Thymus (tissue), 11 donors: ENCODE measurements around the gene MEGF8. TPM values are rescaled to one million over a fixed set of nuclear protein-coding genes. Genes with fewer than 3 reads are reported as not detected.

Experiments
- DNase-seq, 9 donors: peaks; one replicate each; pipeline ENCODE4 v3.0.0-alpha.2; 2013; ENCODE audit warnings: low spot score in 9 of 9, low read depth in 6 of 9, missing footprints in 1 of 9
- H3K27ac ChIP-seq, 2 donors: one replicate each; pipeline ENCODE4 v1.5.1; 2013; ENCODE audit warnings: control low read depth in 1 of 2, low read depth in 1 of 2, low read length in 1 of 2, mild to moderate bottlenecking in 1 of 2, moderate library complexity in 1 of 2
- H3K27me3 ChIP-seq, 2 donors: one replicate each; pipeline ENCODE4 v1.5.1; 2013; ENCODE audit warnings: low read length in 1 of 2; ENCODE audit not compliant: control insufficient read depth in 2 of 2, insufficient read depth in 1 of 2
- H3K36me3 ChIP-seq, 2 donors: one replicate each; pipeline ENCODE4 v1.5.1; 2013; ENCODE audit warnings: low read length in 1 of 2, mild to moderate bottlenecking in 1 of 2, moderate library complexity in 1 of 2; ENCODE audit not compliant: control insufficient read depth in 2 of 2, insufficient read depth in 2 of 2
- H3K4me1 ChIP-seq, 2 donors: one replicate each; pipeline ENCODE4 v1.5.1; 2013; ENCODE audit warnings: low read length in 2 of 2; ENCODE audit not compliant: control insufficient read depth in 2 of 2, insufficient read depth in 2 of 2
- H3K4me3 ChIP-seq, 2 donors: one replicate each; pipeline ENCODE4 v1.5.1; 2013; ENCODE audit warnings: low read length in 2 of 2, control low read depth in 1 of 2, mild to moderate bottlenecking in 1 of 2
- H3K9me3 ChIP-seq, 2 donors: one replicate each; pipeline ENCODE4 v1.5.1; 2013; ENCODE audit warnings: low read length in 1 of 2, mild to moderate bottlenecking in 1 of 2; ENCODE audit not compliant: control insufficient read depth in 2 of 2, insufficient read depth in 1 of 2
- WGBS: extraction: QIAGEN DNeasy Blood & Tissue Kit; methylation state at CpG from one replicate; pipeline ENCODE4 v1.1.7; 2013; 5-methylcytosine and 5-hydroxymethylcytosine counted together
- polyA plus RNA-seq: library from polyadenylated mRNA; stranded (reverse); fragments of 200-250 nt; gene quantifications from one replicate; pipeline ENCODE4 v1.2.3, GENCODE V29; 2013
- total RNA-seq: library from RNA; stranded (reverse); fragments of 120-200 nt; gene quantifications from one replicate; pipeline ENCODE4 v1.2.4, GENCODE V29; 2013
- donor health status: healthy.

MEGF8 gene
- total and polyA plus RNA-seq, 2 donors = 2.7 to 5.5 TPM

GRCh38 chr19:42406111-42406510, 80.7 kb downstream of the MEGF8 start:
- no peak overlapping the region for H3K4me3 ChIP-seq
- 97% methylated on average over 11 of the region's 11 CpGs for WGBS
- no peaks in the 10 kb centered on the region for H3K9me3 ChIP-seq
- H3K27ac ChIP-seq = no peak overlapping the region
- H3K36me3 ChIP-seq = peaks cover 40 to 61% of the 10 kb centered on the region in 2 donors
- H3K27me3 ChIP-seq = peaks cover 5 to 16% of the 10 kb centered on the region in 2 donors
- DNase-seq = no peak
- H3K4me1 ChIP-seq = peaks cover 4 to 10% of the 10 kb centered on the region in 2 donors

GRCh38 chr19:42407085-42407815, 81.8 kb downstream of the MEGF8 start:
- peaks cover 2 to 3% of the 10 kb centered on the region in 2 donors for H3K4me1 ChIP-seq
- no peak overlapping the region for H3K27ac ChIP-seq
- H3K27me3 ChIP-seq = peaks cover under 1 to 6% of the 10 kb centered on the region in 2 donors
- H3K36me3 ChIP-seq = peaks cover 41 to 61% of the 10 kb centered on the region in 2 donors
- no peak for DNase-seq
- no peaks in the 10 kb centered on the region for H3K9me3 ChIP-seq
- 97% methylated on average over 30 of the region's 30 CpGs for WGBS
- no peak overlapping the region for H3K4me3 ChIP-seq

GRCh38 chr19:42407816-42408175, 82.4 kb downstream of the MEGF8 start:
- no peaks in the 10 kb centered on the region for H3K9me3 ChIP-seq
- H3K4me3 ChIP-seq = no peak overlapping the region
- H3K27ac ChIP-seq = no peak overlapping the region
- WGBS = 98% methylated on average over 10 of the region's 10 CpGs
- peaks cover 0 to under 1% of the 10 kb centered on the region in 2 donors for H3K27me3 ChIP-seq
- DNase-seq = no peak
- peaks cover 41 to 61% of the 10 kb centered on the region in 2 donors for H3K36me3 ChIP-seq
- H3K4me1 ChIP-seq = no peaks in the 10 kb centered on the region

GRCh38 chr19:42409477-42409876, 84.0 kb downstream of the MEGF8 start:
- H3K36me3 ChIP-seq = peaks cover 42 to 59% of the 10 kb centered on the region in 2 donors
- no peak for DNase-seq
- H3K4me1 ChIP-seq = no peaks in the 10 kb centered on the region
- H3K27me3 ChIP-seq = no peaks in the 10 kb centered on the region
- no peaks in the 10 kb centered on the region for H3K9me3 ChIP-seq
- 98% methylated on average over 6 of the region's 6 CpGs for WGBS
- no peak overlapping the region for H3K27ac ChIP-seq
- no peak overlapping the region for H3K4me3 ChIP-seq

GRCh38 chr19:42410371-42410770, 84.9 kb downstream of the MEGF8 start:
- Histone ChIP-seq H3K4me3 (no peak overlapping the region), H3K4me1 (no peaks in the 10 kb centered on the region), H3K27ac (no peak overlapping the region), H3K36me3 (peaks cover 42 to 55% of the 10 kb centered on the region in 2 donors), H3K9me3 (no peaks in the 10 kb centered on the region), H3K27me3 (no peaks in the 10 kb centered on the region)
- no peak for DNase-seq
- 96% methylated on average over 30 of the region's 30 CpGs for WGBS

- Histone ChIP-seq H3K4me1 (no peaks in the 10 kb centered on the region), H3K4me3 (no peak overlapping the region), H3K36me3 (peaks cover 30 to 46% of the 10 kb centered on the region in 2 donors), H3K9me3 (no peaks in the 10 kb centered on the region), H3K27me3 (no peaks in the 10 kb centered on the region), H3K27ac (no peak overlapping the region)
- DNase-seq = no peak
- 99% methylated on average over 8 of the region's 8 CpGs for WGBS
These were observed 86.2 kb downstream of the MEGF8 start for GRCh38 chr19:42411581-42412178.

GRCh38 chr19:42412227-42412626, 86.8 kb downstream of the MEGF8 start:
- H3K36me3 ChIP-seq = peaks cover 28 to 40% of the 10 kb centered on the region in 2 donors
- no peaks in the 10 kb centered on the region for H3K9me3 ChIP-seq
- no peak for DNase-seq
- no peak overlapping the region for H3K27ac ChIP-seq
- H3K4me3 ChIP-seq = no peak overlapping the region
- WGBS = 93% methylated on average over 7 of the region's 7 CpGs
- no peaks in the 10 kb centered on the region for H3K27me3 ChIP-seq
- H3K4me1 ChIP-seq = no peaks in the 10 kb centered on the region

GRCh38 chr19:42412661-42413076, 87.2 kb downstream of the MEGF8 start:
- Histone ChIP-seq H3K9me3 (no peaks in the 10 kb centered on the region), H3K27me3 (no peaks in the 10 kb centered on the region), H3K4me1 (no peaks in the 10 kb centered on the region), H3K27ac (no peak overlapping the region), H3K4me3 (no peak overlapping the region), H3K36me3 (peaks cover 26 to 36% of the 10 kb centered on the region in 2 donors)
- no peak for DNase-seq
- 94% methylated on average over 4 of the region's 4 CpGs for WGBS

- peaks cover 0 to 7% of the 10 kb centered on the region in 2 donors for H3K27me3 ChIP-seq
- no peak overlapping the region for H3K4me3 ChIP-seq
- peaks cover 13% of the 10 kb centered on the region in 2 donors for H3K36me3 ChIP-seq
- WGBS = 95% methylated on average over 6 of the region's 6 CpGs
- no peak for DNase-seq
- no peak overlapping the region for H3K27ac ChIP-seq
- H3K4me1 ChIP-seq = peaks cover 15 to 38% of the 10 kb centered on the region in 2 donors
- H3K9me3 ChIP-seq = peaks cover 0 to 3% of the 10 kb centered on the region in 2 donors
These were observed 93.9 kb downstream of the MEGF8 start for GRCh38 chr19:42419309-42419708.
